Measurements from ENCODE around the gene NOD2. TPM values are rescaled to one million over a fixed set of nuclear protein-coding genes. Genes with fewer than 3 reads are reported as not detected.

Gene NOD2
- total RNA-seq = 10 to 100 TPM in 2 of 5 experiments, 1 to 10 TPM in 1, under 1 TPM in 2; 0.49 to 40.5 (median 4.8) TPM
- polyA plus RNA-seq = under 1 TPM; 0.06 TPM
- 1.2 reads per million for total RNA-seq

DNA sequence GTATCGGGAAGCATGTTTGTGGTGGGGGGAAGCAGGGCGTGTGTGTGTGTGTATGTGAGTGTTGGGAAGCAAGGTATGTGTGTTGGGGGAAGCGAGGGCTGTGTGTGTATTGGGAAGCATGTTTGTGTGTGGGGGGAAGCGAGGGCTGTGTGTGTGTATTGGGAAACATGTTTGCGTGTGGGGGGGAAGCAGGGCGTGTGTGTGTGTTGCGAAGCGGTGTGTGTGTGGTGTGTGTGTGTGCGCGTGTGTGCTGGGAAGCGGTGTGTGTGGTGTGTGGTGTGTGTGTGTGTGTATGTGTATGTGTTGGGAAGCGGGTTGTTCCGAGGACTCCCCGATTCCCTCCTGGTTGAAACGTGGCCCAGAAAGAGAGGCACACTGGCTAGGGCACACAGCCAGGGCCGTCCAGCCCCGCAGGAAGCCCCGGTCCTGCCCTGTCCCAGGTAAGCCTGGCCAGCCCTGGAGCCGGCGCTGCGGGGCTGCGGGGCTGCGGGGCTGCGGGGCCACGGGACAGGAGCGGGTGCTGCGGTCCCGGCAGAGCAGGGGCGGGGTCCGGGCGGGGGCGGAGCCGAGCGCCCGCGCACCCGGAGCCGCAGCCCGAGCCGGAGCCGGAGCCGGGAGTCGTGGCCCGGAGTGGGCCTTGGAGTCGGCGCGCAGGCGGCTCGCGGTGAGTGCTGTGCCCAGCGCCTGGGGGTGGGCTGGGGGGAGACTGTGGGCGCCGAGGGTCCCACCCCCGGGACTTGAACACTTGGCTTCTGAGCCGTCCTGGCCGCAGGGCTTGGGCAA, at the start of gene NOD2:
TSS of gene NOD2 (plus strand) at position 608 of the 783 bp plus-strand sequence. CDS start 5,890 bp downstream, outside the sequence.
- peaks cover 36 to 68% (median 54%) of the 10 kb centered on the region in 7 donors for H3K4me1 Mint-ChIP-seq
- peaks cover 0 to 1% (median 0%) of the 10 kb centered on the region in 11 donors for H3K9me3 Mint-ChIP-seq
- peak within 1 kb of the TSS; percentile 42 to 88 (median 78) for H3K4me3 Mint-ChIP-seq
- Histone ChIP-seq H3K4me3 (ENCODE audit: low read length) (peak within 1 kb of the TSS; percentile 56), H3K9me3 (ENCODE audit: control insufficient read depth in 2 of 3, low read length in 3 of 3) (no peaks in the 10 kb centered on the region), H3K27ac (ENCODE audit: low read depth, low read length) (no peak within 1 kb of the TSS), H3K4me1 (ENCODE audit: control insufficient read depth in 2 of 2, insufficient read depth in 2 of 2, low read length in 2 of 2) (peaks cover 31 to 39% of the 10 kb centered on the region in 2 donors), H3K27me3 (ENCODE audit: control insufficient read depth in 2 of 2, insufficient read depth in 2 of 2, low read length in 2 of 2) (no peaks in the 10 kb centered on the region), H3K36me3 (ENCODE audit: control insufficient read depth in 2 of 3, insufficient read depth in 3 of 3, low read length in 3 of 3) (no peaks in the 10 kb centered on the region)
- peaks cover 0 to 8% (median 0%) of the 10 kb centered on the region in 5 donors for H3K36me3 Mint-ChIP-seq
- peak; percentile 52 for ATAC-seq
- CTCF ChIA-PET = interaction anchor here (1.4 kb wide), 1 partner anchor 8 kb away, joined by 6 read pairs; no protein-coding TSS in a partner anchor
- DNase-seq = peak in 4 of 9 donors; percentile 12 to 50 (median 27)
- H3K27ac Mint-ChIP-seq = peak within 1 kb of the TSS; percentile 18 to 80 (median 64)
- H3K27me3 Mint-ChIP-seq = peaks cover 0 to 8% (median 0%) of the 10 kb centered on the region in 5 donors
- POLR2A ChIA-PET = interaction anchor here (1.2 kb wide), 1 partner anchor 12 kb away, joined by 3 read pairs; the partner anchor contains the start of gene SNX20
- intact Hi-C loops (cut with micrococcal nuclease) = loop anchor here in 1 of 2 donors (1.0 kb wide), 1 partner anchor 9 kb away; no protein-coding TSS in a partner anchor

DNA sequence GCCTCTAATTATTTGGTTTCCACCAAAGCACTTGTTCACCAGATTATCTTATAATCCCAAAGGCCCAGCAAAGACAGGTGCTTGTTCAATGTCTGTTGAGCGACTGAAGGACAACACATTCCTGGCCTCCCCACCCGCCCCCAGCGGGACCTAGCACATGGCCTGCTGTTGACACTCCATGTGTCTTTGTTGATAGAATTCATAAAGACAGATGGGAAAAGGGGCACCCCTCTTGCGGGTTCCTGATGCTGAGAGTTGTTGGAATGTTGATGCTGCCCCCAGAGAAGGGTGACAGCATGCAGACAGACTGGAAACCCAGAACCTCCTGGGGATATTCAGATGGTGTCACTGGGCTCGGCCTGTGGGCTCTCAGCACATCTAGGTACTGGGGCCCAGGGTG, 49.2 kb upstream of the NOD2 start:
- ChIA-PET CTCF (interaction anchor here (0.9 to 1.6 kb wide), 10 partner anchors 8 to 431 kb away, joined by 3 to 7 read pairs (median 4); no protein-coding TSS in a partner anchor), POLR2A (interaction anchor here (1.0 kb wide), 2 partner anchors 274 to 618 kb away, joined by 3 to 4 read pairs; no protein-coding TSS in a partner anchor)
- H3K4me3 ChIP-seq (ENCODE audit: low read length) = no peak overlapping the region
- no peaks in the 10 kb centered on the region for H3K36me3 ChIP-seq (ENCODE audit: control insufficient read depth in 2 of 3, insufficient read depth in 3 of 3, low read length in 3 of 3)
- Mint-ChIP-seq H3K36me3 (peaks cover 0 to 11% (median 0%) of the 10 kb centered on the region in 5 donors), H3K27me3 (no peaks in the 10 kb centered on the region), H3K4me1 (peaks cover 5 to 7% (median 6%) of the 10 kb centered on the region in 7 donors), H3K9me3 (peaks cover 0 to 2% (median 0%) of the 10 kb centered on the region in 11 donors), H3K4me3 (no peak overlapping the region), H3K27ac (peak overlapping the region in 1 of 9 donors; percentile 0)
- no peak for DNase-seq
- no peaks in the 10 kb centered on the region for H3K27me3 ChIP-seq (ENCODE audit: control insufficient read depth in 2 of 2, insufficient read depth in 2 of 2, low read length in 2 of 2)
- no peaks in the 10 kb centered on the region for H3K4me1 ChIP-seq (ENCODE audit: control insufficient read depth in 2 of 2, insufficient read depth in 2 of 2, low read length in 2 of 2)
- intact Hi-C loops (cut with micrococcal nuclease) = loop anchor here in 1 of 2 donors (1.0 to 5.0 kb wide), 3 partner anchors 277 to 430 kb away; partner anchors contain the start of gene BRD7
- no peak overlapping the region for H3K27ac ChIP-seq (ENCODE audit: low read depth, low read length)
- H3K9me3 ChIP-seq (ENCODE audit: control insufficient read depth in 2 of 3, low read length in 3 of 3) = no peaks in the 10 kb centered on the region
- ATAC-seq = no peak

GRCh38 chr16:50644729-50645128, 48.7 kb upstream of the NOD2 start:
- peaks cover 0 to 14% (median 0%) of the 10 kb centered on the region in 5 donors for H3K36me3 Mint-ChIP-seq
- Histone ChIP-seq H3K27ac (ENCODE audit: low read depth, low read length) (no peak overlapping the region), H3K4me1 (ENCODE audit: control insufficient read depth in 2 of 2, insufficient read depth in 2 of 2, low read length in 2 of 2) (no peaks in the 10 kb centered on the region), H3K27me3 (ENCODE audit: control insufficient read depth in 2 of 2, insufficient read depth in 2 of 2, low read length in 2 of 2) (no peaks in the 10 kb centered on the region), H3K9me3 (ENCODE audit: control insufficient read depth in 2 of 3, low read length in 3 of 3) (no peaks in the 10 kb centered on the region), H3K36me3 (ENCODE audit: control insufficient read depth in 2 of 3, insufficient read depth in 3 of 3, low read length in 3 of 3) (no peaks in the 10 kb centered on the region), H3K4me3 (ENCODE audit: low read length) (no peak overlapping the region)
- peaks cover 5 to 7% (median 6%) of the 10 kb centered on the region in 7 donors for H3K4me1 Mint-ChIP-seq
- peak in 6 of 9 donors; percentile 31 to 53 (median 48) for DNase-seq
- POLR2A ChIA-PET = interaction anchor here (0.8 to 1.0 kb wide), 3 partner anchors 97 to 619 kb away, joined by 3 read pairs; no protein-coding TSS in a partner anchor
- no peaks in the 10 kb centered on the region for H3K27me3 Mint-ChIP-seq
- intact Hi-C loops (cut with micrococcal nuclease) = loop anchor here in 1 of 2 donors (1.0 to 5.0 kb wide), 3 partner anchors 277 to 430 kb away; partner anchors contain the start of gene BRD7
- CTCF ChIA-PET = interaction anchor here (0.6 to 1.5 kb wide), 13 partner anchors 9 to 431 kb away, joined by 3 to 7 read pairs (median 4); no protein-coding TSS in a partner anchor
- H3K27ac Mint-ChIP-seq = peak overlapping the region in 5 of 9 donors; percentile 0 to 39 (median 16)
- H3K9me3 Mint-ChIP-seq = peaks cover 0 to 2% (median 0%) of the 10 kb centered on the region in 11 donors
- H3K4me3 Mint-ChIP-seq = no peak overlapping the region
- ATAC-seq = peak; percentile 72

DNA sequence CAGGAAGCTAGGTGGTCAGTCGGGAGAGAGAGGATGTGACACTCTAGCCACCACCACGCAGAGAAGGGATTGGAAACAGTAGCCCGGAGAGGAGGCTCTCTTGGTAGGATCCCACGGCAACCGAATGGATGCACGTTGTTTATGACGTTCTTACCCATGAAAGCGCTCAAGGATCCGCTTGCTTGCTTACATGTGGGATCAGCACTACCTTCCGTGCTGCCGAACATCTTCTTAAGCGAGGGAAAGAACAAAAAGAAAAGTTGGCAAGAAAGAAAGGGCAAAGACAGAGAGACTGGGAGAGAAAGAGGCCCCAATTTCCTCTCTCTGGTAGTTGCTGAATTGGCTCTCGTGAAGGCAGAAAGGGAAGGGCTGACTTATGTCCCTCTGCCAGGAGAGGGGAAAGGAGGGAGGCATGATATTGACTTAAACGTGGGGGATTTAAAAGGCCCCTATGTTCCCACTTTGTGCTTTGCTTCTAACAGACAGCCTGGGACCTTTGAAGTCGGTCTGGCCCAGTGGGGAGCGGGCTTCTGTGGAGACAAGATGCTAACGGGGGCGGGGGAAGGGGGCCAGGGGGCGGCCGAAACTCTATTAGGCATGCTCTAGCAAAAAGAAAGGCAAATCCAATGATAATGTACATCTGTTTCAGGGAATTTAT, 47.7 kb upstream of the NOD2 start:
- Histone ChIP-seq H3K9me3 (ENCODE audit: control insufficient read depth in 2 of 3, low read length in 3 of 3) (no peaks in the 10 kb centered on the region), H3K4me1 (ENCODE audit: control insufficient read depth in 2 of 2, insufficient read depth in 2 of 2, low read length in 2 of 2) (no peaks in the 10 kb centered on the region), H3K27me3 (ENCODE audit: control insufficient read depth in 2 of 2, insufficient read depth in 2 of 2, low read length in 2 of 2) (no peaks in the 10 kb centered on the region), H3K27ac (ENCODE audit: low read depth, low read length) (no peak overlapping the region), H3K36me3 (ENCODE audit: control insufficient read depth in 2 of 3, insufficient read depth in 3 of 3, low read length in 3 of 3) (no peaks in the 10 kb centered on the region), H3K4me3 (ENCODE audit: low read length) (no peak overlapping the region)
- H3K27ac Mint-ChIP-seq = peak overlapping the region in 1 of 9 donors; percentile 20
- DNase-seq (no peak), ATAC-seq (no peak)
- peaks cover 0 to 2% (median 0%) of the 10 kb centered on the region in 11 donors for H3K9me3 Mint-ChIP-seq
- H3K4me1 Mint-ChIP-seq = peaks cover 5 to 8% (median 6%) of the 10 kb centered on the region in 7 donors
- CTCF ChIA-PET = interaction anchor here (0.7 to 1.5 kb wide), 9 partner anchors 10 to 370 kb away, joined by 3 to 7 read pairs (median 3); no protein-coding TSS in a partner anchor
- H3K4me3 Mint-ChIP-seq = no peak overlapping the region
- H3K27me3 Mint-ChIP-seq = no peaks in the 10 kb centered on the region
- intact Hi-C loops (cut with micrococcal nuclease) = no loop called here
- POLR2A ChIA-PET = interaction anchor here (0.6 to 0.8 kb wide), 2 partner anchors 85 to 96 kb away, joined by 3 to 4 read pairs; no protein-coding TSS in a partner anchor
- peaks cover 0 to 18% (median 0%) of the 10 kb centered on the region in 5 donors for H3K36me3 Mint-ChIP-seq

- ATAC-seq (no peak), DNase-seq (no peak)
- Mint-ChIP-seq H3K4me1 (peaks cover 5 to 8% (median 6%) of the 10 kb centered on the region in 7 donors), H3K36me3 (peaks cover 0 to 18% (median 0%) of the 10 kb centered on the region in 5 donors), H3K9me3 (peaks cover 0 to 2% (median 0%) of the 10 kb centered on the region in 11 donors), H3K27ac (peak overlapping the region in 1 of 9 donors; percentile 70), H3K27me3 (no peaks in the 10 kb centered on the region), H3K4me3 (no peak overlapping the region)
- Histone ChIP-seq H3K4me1 (ENCODE audit: control insufficient read depth in 2 of 2, insufficient read depth in 2 of 2, low read length in 2 of 2) (no peaks in the 10 kb centered on the region), H3K9me3 (ENCODE audit: control insufficient read depth in 2 of 3, low read length in 3 of 3) (no peaks in the 10 kb centered on the region), H3K4me3 (ENCODE audit: low read length) (no peak overlapping the region), H3K27me3 (ENCODE audit: control insufficient read depth in 2 of 2, insufficient read depth in 2 of 2, low read length in 2 of 2) (no peaks in the 10 kb centered on the region), H3K36me3 (ENCODE audit: control insufficient read depth in 2 of 3, insufficient read depth in 3 of 3, low read length in 3 of 3) (no peaks in the 10 kb centered on the region), H3K27ac (ENCODE audit: low read depth, low read length) (no peak overlapping the region)
- ChIA-PET POLR2A (interaction anchor here (0.6 kb wide), 1 partner anchor 84 kb away, joined by 4 read pairs; no protein-coding TSS in a partner anchor), CTCF (interaction anchor here (0.5 to 0.7 kb wide), 2 partner anchors 322 to 619 kb away, joined by 3 read pairs; no protein-coding TSS in a partner anchor)
- intact Hi-C loops (cut with micrococcal nuclease) = no loop called here
These were observed 47.1 kb upstream of the NOD2 start for GRCh38 chr16:50646345-50646744.
